PC-9 (cell line): ENCODE measurements around the gene IGSF21. TPM values are rescaled to one million over a fixed set of nuclear protein-coding genes. Genes with fewer than 3 reads are reported as not detected.

Experiments used
- BruUV-seq: library from RNA; stranded (reverse); fragments of 400-500 nt; replicated peaks from 2 replicates; lab custom pipeline; 2021; lab: Mats Ljungman, UMichigan
- CTCF ChIA-PET: fragments of 300-600 bp; sonication (Branson Sonifier 250); formaldehyde crosslinking; loops from one replicate; lab custom pipeline; 2022; ENCODE audit warnings: antibody characterized with exemption; lab: Charles Lee
- POLR2A ChIA-PET: fragments of 300-600 bp; sonication (Branson Sonifier 250); formaldehyde crosslinking; loops from one replicate; lab custom pipeline; 2022; ENCODE audit warnings: antibody characterized with exemption; ENCODE audit not compliant: unreplicated experiment; lab: Charles Lee
- DNase-seq, 2 experiments: peaks; one replicate each; pipeline versions ENCODE4 v3.0.0 to v3.0.0-alpha.2; 2015 to 2022; ENCODE audit warnings: mixed read lengths in 1 of 2
- H2AFZ ChIP-seq: fragments of 200-600 bp; sonication (generic); 2 replicates; pipeline ENCODE4 v1.8.1; 2017; ENCODE audit warnings: antibody characterized with exemption
- H3F3A ChIP-seq: fragments of 200-600 bp; sonication (generic); 2 replicates; pipeline ENCODE4 v1.8.1; 2017; ENCODE audit warnings: antibody characterized with exemption, mild to moderate bottlenecking, low read depth; ENCODE audit not compliant: insufficient read depth
- H3K27ac ChIP-seq: fragments of 200-600 bp; sonication (generic); 2 replicates; pipeline ENCODE4 v1.6.1; 2016; ENCODE audit warnings: mixed run types
- H3K27me3 ChIP-seq: fragments of 200-600 bp; sonication (generic); 2 replicates; pipeline ENCODE4 v1.6.1; 2016; ENCODE audit warnings: low read depth, mixed run types; ENCODE audit not compliant: insufficient read depth
- H3K36me3 ChIP-seq: fragments of 200-600 bp; sonication (generic); 2 replicates; pipeline ENCODE4 v1.6.1; 2016; ENCODE audit warnings: low read depth, mixed run types
- H3K4me1 ChIP-seq: fragments of 200-600 bp; sonication (generic); replicated peaks from 2 replicates; pipeline ENCODE4 v1.6.1; 2016; ENCODE audit warnings: mixed run types; ENCODE audit not compliant: insufficient read depth
- H3K4me2 ChIP-seq: fragments of 200-600 bp; sonication (generic); 2 replicates; pipeline ENCODE4 v1.6.1; 2017; ENCODE audit warnings: mixed run types
- H3K4me3 ChIP-seq: fragments of 200-600 bp; sonication (generic); 2 replicates; pipeline ENCODE4 v1.6.1; 2016; ENCODE audit warnings: mixed run types
- H3K79me2 ChIP-seq: fragments of 200-600 bp; sonication (generic); 2 replicates; pipeline ENCODE4 v1.6.1; 2017; ENCODE audit warnings: low read depth, mixed run types
- H3K9me2 ChIP-seq: fragments of 200-600 bp; sonication (generic); 2 replicates; pipeline ENCODE4 v1.8.1; 2017; ENCODE audit warnings: mild to moderate bottlenecking; ENCODE audit not compliant: insufficient read depth
- H3K9me3 ChIP-seq: fragments of 200-600 bp; sonication (generic); 2 replicates; pipeline ENCODE4 v1.8.1; 2016; ENCODE audit warnings: low read depth; ENCODE audit not compliant: insufficient read depth
- H4K20me1 ChIP-seq: fragments of 200-600 bp; sonication (generic); 2 replicates; pipeline ENCODE4 v1.8.1; 2017; ENCODE audit not compliant: insufficient read depth
- EZH2 ChIP-seq: fragments of 200-600 bp; sonication (generic); IDR thresholded peaks from 2 replicates; pipeline ENCODE4 v1.8.0; 2017; ENCODE audit warnings: antibody characterized with exemption, low read depth
- intact Hi-C: fragments of 100-400 bp; cut with micrococcal nuclease; formaldehyde crosslinking; loops from one replicate; pipeline ENCODE4 v1.10.0; 2022; ENCODE audit not compliant: unreplicated experiment
- total RNA-seq: library from RNA; stranded (reverse); gene quantifications from 2 replicates; pipeline ENCODE4 v1.2.3, GENCODE V29; 2021
- TF ChIP-seq, protein P1 (sequence below): fragments of 200-600 bp; sonication (generic); conservative IDR thresholded peaks from 2 replicates; pipeline ENCODE4 v1.6.1; 2017; ENCODE audit warnings: mixed run types, antibody characterized with exemption, mild to moderate bottlenecking, moderate library complexity

Gene IGSF21
- total RNA-seq, 1 experiment from 2014 or later, result not detected

GRCh38 chr1:18192182-18192581 lies 84.6 kb downstream of the IGSF21 start:
- H2AFZ ChIP-seq, result no peak overlapping the region

GRCh38 chr1:18192974-18193373 lies 85.4 kb downstream of the IGSF21 start:
- Histone ChIP-seq H2AFZ (no peak overlapping the region), H3K27ac (no peak overlapping the region), H4K20me1 (no peaks in the 10 kb centered on the region), H3K9me2 (no peaks in the 10 kb centered on the region), H3K36me3 (no peaks in the 10 kb centered on the region), H3K4me1 (no peaks in the 10 kb centered on the region), H3K4me3 (no peak overlapping the region), H3K4me2 (no peak overlapping the region), H3F3A (no peaks in the 10 kb centered on the region), H3K9me3 (no peaks in the 10 kb centered on the region), H3K79me2 (no peaks in the 10 kb centered on the region), H3K27me3 (peaks cover 68% of the 10 kb centered on the region)
- no peak for DNase-seq
- BruUV-seq, result no TSS peak
- CTCF ChIA-PET, result no interaction called here
- intact Hi-C loops, result no loop called here
- POLR2A ChIA-PET, result no interaction called here
- TF ChIP-seq, protein P1, sequence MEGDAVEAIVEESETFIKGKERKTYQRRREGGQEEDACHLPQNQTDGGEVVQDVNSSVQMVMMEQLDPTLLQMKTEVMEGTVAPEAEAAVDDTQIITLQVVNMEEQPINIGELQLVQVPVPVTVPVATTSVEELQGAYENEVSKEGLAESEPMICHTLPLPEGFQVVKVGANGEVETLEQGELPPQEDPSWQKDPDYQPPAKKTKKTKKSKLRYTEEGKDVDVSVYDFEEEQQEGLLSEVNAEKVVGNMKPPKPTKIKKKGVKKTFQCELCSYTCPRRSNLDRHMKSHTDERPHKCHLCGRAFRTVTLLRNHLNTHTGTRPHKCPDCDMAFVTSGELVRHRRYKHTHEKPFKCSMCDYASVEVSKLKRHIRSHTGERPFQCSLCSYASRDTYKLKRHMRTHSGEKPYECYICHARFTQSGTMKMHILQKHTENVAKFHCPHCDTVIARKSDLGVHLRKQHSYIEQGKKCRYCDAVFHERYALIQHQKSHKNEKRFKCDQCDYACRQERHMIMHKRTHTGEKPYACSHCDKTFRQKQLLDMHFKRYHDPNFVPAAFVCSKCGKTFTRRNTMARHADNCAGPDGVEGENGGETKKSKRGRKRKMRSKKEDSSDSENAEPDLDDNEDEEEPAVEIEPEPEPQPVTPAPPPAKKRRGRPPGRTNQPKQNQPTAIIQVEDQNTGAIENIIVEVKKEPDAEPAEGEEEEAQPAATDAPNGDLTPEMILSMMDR, result no peak
- no peak for TF ChIP-seq EZH2

More at GRCh38 chr1:18192182-18192581, 84.6 kb downstream of the IGSF21 start:
- POLR2A ChIA-PET, result no interaction called here
- Histone ChIP-seq H3K36me3 (no peaks in the 10 kb centered on the region), H3K79me2 (no peaks in the 10 kb centered on the region), H3K9me2 (no peaks in the 10 kb centered on the region), H3K27me3 (peaks cover 68% of the 10 kb centered on the region), H3K4me1 (no peaks in the 10 kb centered on the region), H3K9me3 (no peaks in the 10 kb centered on the region), H3F3A (no peaks in the 10 kb centered on the region), H3K4me2 (no peak overlapping the region), H3K4me3 (no peak overlapping the region), H4K20me1 (no peaks in the 10 kb centered on the region), H3K27ac (no peak overlapping the region)
- intact Hi-C loops, result no loop called here
- DNase-seq, result no peak
- no peak for TF ChIP-seq EZH2
- TF ChIP-seq, protein P1, result no peak
- no TSS peak for BruUV-seq
- CTCF ChIA-PET, result no interaction called here

DNA sequence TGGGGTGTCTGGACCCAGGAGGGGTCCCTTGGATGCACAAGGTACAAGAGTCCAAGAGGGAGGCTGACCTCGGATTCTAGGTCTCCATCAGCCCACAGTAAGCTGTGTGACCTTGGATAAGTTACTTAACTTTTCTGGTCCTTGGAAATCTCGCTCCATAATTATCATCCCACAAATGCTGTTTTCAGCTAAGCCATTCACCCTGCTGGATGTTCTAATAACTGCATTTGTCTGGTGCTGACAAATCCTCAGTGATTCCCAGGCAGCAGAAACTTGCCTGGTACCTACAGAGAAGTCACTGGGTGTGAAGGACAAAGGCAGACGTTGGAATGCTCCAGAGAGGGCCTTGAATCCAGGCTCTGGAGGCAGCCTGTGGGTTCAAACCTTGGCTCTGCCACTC lies 89.7 kb downstream of the IGSF21 start:
- H3K9me3 ChIP-seq, result no peaks in the 10 kb centered on the region
- H2AFZ ChIP-seq, result no peak overlapping the region
- no peaks in the 10 kb centered on the region for H3K36me3 ChIP-seq
- no peak for DNase-seq
- H3F3A ChIP-seq, result no peaks in the 10 kb centered on the region
- ChIA-PET CTCF (no interaction called here), POLR2A (no interaction called here)
- H3K4me3 ChIP-seq, result no peak overlapping the region
- no peak overlapping the region for H3K4me2 ChIP-seq
- BruUV-seq, result no TSS peak
- no peaks in the 10 kb centered on the region for H4K20me1 ChIP-seq
- H3K4me1 ChIP-seq, result no peaks in the 10 kb centered on the region
- no peaks in the 10 kb centered on the region for H3K79me2 ChIP-seq
- H3K9me2 ChIP-seq, result no peaks in the 10 kb centered on the region
- peaks cover 68% of the 10 kb centered on the region for H3K27me3 ChIP-seq
- intact Hi-C loops, result no loop called here
- TF ChIP-seq, protein P1, result no peak
- no peak for TF ChIP-seq EZH2
- no peak overlapping the region for H3K27ac ChIP-seq
